H1 (cell line): ENCODE measurements around the gene CEP192. TPM values are rescaled to one million over a fixed set of nuclear protein-coding genes. Genes with fewer than 3 reads are reported as not detected.

Source experiments
- CTCF ChIA-PET: fragments of 300-600 bp; sonication (Branson Sonifier 250); formaldehyde crosslinking; loops from one replicate; lab custom pipeline; 2021; ENCODE audit not compliant: partially characterized antibody; lab: Charles Lee
- POLR2A ChIA-PET: fragments of 300-600 bp; sonication (Branson Sonifier 250); formaldehyde crosslinking; loops from one replicate; lab custom pipeline; 2021; ENCODE audit warnings: inconsistent platforms; ENCODE audit not compliant: partially characterized antibody; lab: Charles Lee
- DNase-seq, 2 experiments: peaks; one replicate each; pipeline versions ENCODE4 v3.0.0 to v3.0.0-alpha.2; 2010 to 2022; ENCODE audit warnings: low spot score in 2 of 2, low read depth in 1 of 2, mixed read lengths in 1 of 2
- FAIRE-seq: peaks from 2 replicates; lab custom pipeline; 2011; peaks lifted over from hg19 to GRCh38; lab: Jason Lieb, UNC
- H2AFZ ChIP-seq: 2 replicates; pipeline ENCODE4 v1.8.1; 2012; ENCODE audit warnings: low read length, inconsistent platforms
- H2AK5ac ChIP-seq: 2 replicates; pipeline ENCODE4 v1.6.1; 2013; ENCODE audit warnings: low read depth, low read length
- H2BK120ac ChIP-seq: replicated peaks from 2 replicates; pipeline ENCODE3; 2013; ENCODE audit warnings: low read depth, low read length, inconsistent platforms
- H2BK12ac ChIP-seq: 2 replicates; pipeline ENCODE4 v1.6.1; 2013; ENCODE audit warnings: low read depth, low read length
- H2BK15ac ChIP-seq: 2 replicates; pipeline ENCODE4 v1.6.1; 2013; ENCODE audit warnings: low read length
- H2BK20ac ChIP-seq: 2 replicates; pipeline ENCODE4 v1.6.1; 2013; ENCODE audit warnings: low read length
- H2BK5ac ChIP-seq: 2 replicates; pipeline ENCODE4 v1.6.1; 2013; ENCODE audit warnings: low read depth, low read length
- H3K14ac ChIP-seq: 2 replicates; pipeline ENCODE4 v1.6.1; 2013; ENCODE audit warnings: inconsistent platforms; ENCODE audit not compliant: insufficient read length
- H3K18ac ChIP-seq: 2 replicates; pipeline ENCODE4 v1.6.1; 2013; ENCODE audit warnings: low read length; ENCODE audit errors: extremely low read depth
- H3K23ac ChIP-seq: 2 replicates; pipeline ENCODE4 v1.6.1; 2013; ENCODE audit warnings: inconsistent platforms; ENCODE audit not compliant: insufficient read length
- H3K23me2 ChIP-seq: 2 replicates; pipeline ENCODE4 v1.6.1; 2013; ENCODE audit warnings: low read depth, low read length
- H3K27ac ChIP-seq: 2 replicates; pipeline ENCODE4 v1.6.1; 2011; ENCODE audit warnings: low read depth, low read length, inconsistent platforms
- H3K27me3 ChIP-seq, 4 experiments: replicated peaks in 1 of 4; 1 replicate in 1 of 4; 2 replicates in 3 of 4; pipeline versions ENCODE4 v1.6.1 to v1.8.1; 2011 to 2013; ENCODE audit warnings: low read length in 3 of 4, mild to moderate bottlenecking in 3 of 4, inconsistent platforms in 2 of 4, mixed read lengths in 2 of 4, moderate library complexity in 1 of 4; ENCODE audit not compliant: control insufficient read depth in 3 of 4, insufficient read depth in 3 of 4; ENCODE audit errors: extremely low read depth in 1 of 4
- H3K36me3 ChIP-seq, 4 experiments: 2 replicates each; pipeline versions ENCODE4 v1.6.1 to v1.8.1; 2011 to 2013; ENCODE audit warnings: mild to moderate bottlenecking in 4 of 4, low read length in 3 of 4, moderate library complexity in 2 of 4, control low read depth in 1 of 4, inconsistent platforms in 1 of 4; ENCODE audit not compliant: insufficient read depth in 4 of 4, control insufficient read depth in 2 of 4
- H3K4ac ChIP-seq: replicated peaks from 2 replicates; pipeline ENCODE3; 2013; ENCODE audit warnings: low read length, low read depth, mixed read lengths, inconsistent platforms; ENCODE audit not compliant: insufficient read length
- H3K4me1 ChIP-seq, 4 experiments: replicated peaks in 1 of 4; 1 replicate in 1 of 4; 2 replicates in 3 of 4; pipeline versions ENCODE4 v1.6.1 to v1.8.1; 2011 to 2013; ENCODE audit warnings: low read length in 3 of 4, inconsistent platforms in 2 of 4, mixed read lengths in 1 of 4; ENCODE audit not compliant: insufficient read depth in 4 of 4, control insufficient read depth in 3 of 4
- H3K4me2 ChIP-seq, 2 experiments: 2 replicates each; pipeline versions ENCODE4 v1.6.1 to v1.8.1; 2011 to 2013; ENCODE audit warnings: low read depth in 2 of 2, low read length in 2 of 2, control low read depth in 1 of 2, inconsistent platforms in 1 of 2, mild to moderate bottlenecking in 1 of 2; ENCODE audit not compliant: insufficient read depth in 1 of 2
- H3K4me3 ChIP-seq, 4 experiments: fragments of 200-600, 300-600 bp in 1 of 4; sonication (generic), shearing (Covaris generic), sonication (Bioruptor Twin) in 1 of 4; 2 replicates each; pipeline versions ENCODE4 v1.5.1 to v1.8.1; 2011 to 2016; ENCODE audit warnings: low read length in 4 of 4, low read depth in 3 of 4, control low read depth in 2 of 4, inconsistent platforms in 2 of 4, mild to moderate bottlenecking in 2 of 4, mixed read lengths in 1 of 4, moderate library complexity in 1 of 4; ENCODE audit not compliant: insufficient read depth in 2 of 4; ENCODE audit errors: extremely low read depth in 1 of 4
- H3K56ac ChIP-seq: replicated peaks from 2 replicates; pipeline ENCODE3; 2013; ENCODE audit warnings: low read depth, mild to moderate bottlenecking, mixed read lengths, low read length, inconsistent platforms; ENCODE audit not compliant: insufficient read length
- H3K79me1 ChIP-seq: 2 replicates; pipeline ENCODE4 v1.6.1; 2013; ENCODE audit warnings: low read depth, low read length, control low read depth
- H3K79me2 ChIP-seq, 2 experiments: 2 replicates each; pipeline versions ENCODE4 v1.6.1 to v1.8.1; 2012 to 2013; ENCODE audit warnings: low read length in 2 of 2, mild to moderate bottlenecking in 2 of 2, inconsistent platforms in 1 of 2; ENCODE audit not compliant: insufficient read depth in 2 of 2, control insufficient read depth in 1 of 2
- H3K9ac ChIP-seq, 4 experiments: replicated peaks in 1 of 4; 1 replicate in 1 of 4; 2 replicates in 3 of 4; pipeline versions ENCODE4 v1.6.1 to v1.8.1; 2011 to 2013; ENCODE audit warnings: low read depth in 3 of 4, low read length in 3 of 4, control low read depth in 2 of 4, mild to moderate bottlenecking in 2 of 4, moderate library complexity in 2 of 4, inconsistent platforms in 1 of 4; ENCODE audit errors: extremely low read depth in 1 of 4
- H3K9me3 ChIP-seq, 2 experiments: 2 replicates each; pipeline versions ENCODE4 v1.6.1 to v1.8.1; 2012 to 2013; ENCODE audit warnings: mild to moderate bottlenecking in 2 of 2, moderate library complexity in 2 of 2, control low read depth in 1 of 2, inconsistent platforms in 1 of 2, low read depth in 1 of 2, low read length in 1 of 2, mixed read lengths in 1 of 2; ENCODE audit not compliant: insufficient read depth in 2 of 2
- H4K20me1 ChIP-seq, 2 experiments: replicated peaks in 1 of 2; 2 replicates each; pipeline versions ENCODE3 to v1.8.1; 2011 to 2013; ENCODE audit warnings: inconsistent platforms in 2 of 2, low read length in 2 of 2, mild to moderate bottlenecking in 1 of 2; ENCODE audit not compliant: insufficient read depth in 2 of 2, control insufficient read depth in 1 of 2
- H4K5ac ChIP-seq: 2 replicates; pipeline ENCODE4 v1.6.1; 2013; ENCODE audit warnings: low read length, low read depth, mixed read lengths, inconsistent platforms; ENCODE audit not compliant: insufficient read length
- H4K8ac ChIP-seq: 2 replicates; pipeline ENCODE4 v1.8.0; 2013; ENCODE audit warnings: mild to moderate bottlenecking, moderate library complexity, low read length, inconsistent platforms; ENCODE audit not compliant: insufficient read depth; ENCODE audit errors: extremely low read depth
- H4K91ac ChIP-seq: replicated peaks from 2 replicates; pipeline ENCODE3; 2013; ENCODE audit warnings: low read length, mixed read lengths, inconsistent platforms; ENCODE audit not compliant: insufficient read length
- BCL11A ChIP-seq, 2 experiments: IDR thresholded peaks; one replicate each; pipeline ENCODE4 v1.6.1; 2011; ENCODE audit warnings: low read depth in 2 of 2, low read length in 2 of 2, mild to moderate bottlenecking in 2 of 2
- CBX5 ChIP-seq: fragments of 300-800, 300-1000 bp; sonication (generic); IDR thresholded peaks from 2 replicates; pipeline ENCODE4 v1.7.1; 2016; ENCODE audit warnings: antibody characterized with exemption, low read length, low read depth
- JUND ChIP-seq: IDR thresholded peaks from 2 replicates; pipeline ENCODE4 v1.6.1; 2011; ENCODE audit warnings: mild to moderate bottlenecking, improper control_type of control experiment, low read length
- RAD21 ChIP-seq, 2 experiments: IDR thresholded peaks in 1 of 2; conservative IDR thresholded peaks in 1 of 2; 2 replicates each; pipeline ENCODE4 v1.6.1; 2011; ENCODE audit warnings: low read depth in 2 of 2, low read length in 2 of 2, improper control_type of control experiment in 1 of 2, inconsistent platforms in 1 of 2, mild to moderate bottlenecking in 1 of 2, moderate library complexity in 1 of 2
- USF2 ChIP-seq: IDR thresholded peaks from 2 replicates; pipeline ENCODE4 v1.6.1; 2011; ENCODE audit warnings: low read length, improper control_type of control experiment
- WGBS, 2 experiments: shearing (Covaris generic) in 1 of 2; methylation state at CpG; one replicate each; pipeline versions ENCODE4 v1.1.6 to v1.1.7; 2013 to 2015; ENCODE audit warnings: low lambda C conversion rate in 2 of 2, mixed read lengths in 2 of 2, inconsistent platforms in 1 of 2, low coverage in 1 of 2, missing lambda C conversion rate in 1 of 2; ENCODE audit not compliant: insufficient replicate concordance in 2 of 2, insufficient coverage in 1 of 2, insufficient read length in 1 of 2; ENCODE audit errors: extremely low coverage in 1 of 2, missing lambda C conversion rate in 1 of 2; 5-methylcytosine and 5-hydroxymethylcytosine counted together
- polyA plus RNA-seq, 7 experiments: library from polyadenylated mRNA; depleted of rRNA in 3 of 7; stranded (reverse) in 5 of 7; unstranded in 2 of 7; fragments of >200 nt in 5 of 7; fragments of 200-250 nt in 2 of 7; gene quantifications; 1 replicate in 5 of 7; 2 replicates in 1 of 7; 4 replicates in 1 of 7; pipeline versions ENCODE4 v1.2.1 to v1.2.3, GENCODE V29; 2011 to 2013; ENCODE audit warnings: missing spikeins in 2 of 7, mixed read lengths in 2 of 7
- total RNA-seq: library from RNA; stranded (reverse); fragmentation: NEBNext Ultra II Directional; extraction: Animal tissue kit (Norgen Biotek cat#: 25700); gene quantifications from 2 replicates; pipeline ENCODE4 v1.2.1, GENCODE V29; 2021

CEP192 gene
- total and polyA plus RNA-seq, 2 of the 8 experiments (the other 6 are each of a cell fraction or from before 2014, with no cell fraction given): 13.4 to 23.1 TPM

- ChIA-PET CTCF (interaction anchor here (0.6 to 1.3 kb wide), 3 partner anchors 17 to 113 kb away, joined by 3 to 4 read pairs (median 3); no protein-coding TSS in a partner anchor), POLR2A (no interaction called here)
- no peaks in the 10 kb centered on the region for H3K23me2 ChIP-seq
- H4K20me1 ChIP-seq: no peaks in the 10 kb centered on the region
- H3K4me3 ChIP-seq: no peak overlapping the region
- no peak overlapping the region for H4K91ac ChIP-seq
- no peak overlapping the region for H3K18ac ChIP-seq
- 83% methylated on average over 3 of the region's 3 CpGs; no CpG with 5 or more reads in 1 of the 2 experiments for WGBS, 2 experiments
- no peak overlapping the region for H4K8ac ChIP-seq
- H2AFZ ChIP-seq: no peak overlapping the region
- no peak overlapping the region for H3K56ac ChIP-seq
- H2BK12ac ChIP-seq: no peak overlapping the region
- no peak overlapping the region for H2BK15ac ChIP-seq
- DNase-seq: no peak
- no peaks in the 10 kb centered on the region for H3K27me3 ChIP-seq
- FAIRE-seq: no peak
- H3K9me3 ChIP-seq: no peaks in the 10 kb centered on the region
- no peak overlapping the region for H2BK5ac ChIP-seq
- no peak overlapping the region for H3K4me2 ChIP-seq
- peaks cover 0 to 19% (median 10%) of the 10 kb centered on the region in 4 experiments; a peak in 6 of 8 replicates for H3K36me3 ChIP-seq
- H3K79me2 ChIP-seq: no peaks in the 10 kb centered on the region
- H3K14ac ChIP-seq: no peak overlapping the region
- TF ChIP-seq USF2 (no peak), CBX5 (no peak), JUND (no peak), RAD21 (IDR thresholded peaks at IDR 0.05 in 1 of 2, conservative IDR thresholded peaks at IDR 0.05 in 1 of 2; ENCODE audit: low read depth in 2 of 2, low read length in 2 of 2) (no peak), BCL11A (IDR thresholded peaks at IDR 0.05; ENCODE audit: low read depth in 2 of 2, low read length in 2 of 2) (no peak)
- H4K5ac ChIP-seq: no peak overlapping the region
- no peak overlapping the region for H2BK20ac ChIP-seq
- no peak overlapping the region for H2BK120ac ChIP-seq
- no peak overlapping the region for H3K23ac ChIP-seq
- H3K79me1 ChIP-seq: no peaks in the 10 kb centered on the region
- no peak overlapping the region for H3K4ac ChIP-seq
- no peak overlapping the region for H3K9ac ChIP-seq
- H2AK5ac ChIP-seq: no peak overlapping the region
- no peaks in the 10 kb centered on the region for H3K4me1 ChIP-seq
- H3K27ac ChIP-seq: no peak overlapping the region
These were observed 129.1 kb downstream of the CEP192 start for GRCh38 chr18:13120255-13120654.
